CD4-positive, alpha-beta T cell treated with Interleukin-2 at 100 ng/mL for 4 hours (primary cell): Measurements from ENCODE around the gene SNX4.
A peak's percentile ranks its signal among the peaks of the same experiment; 100 is the strongest.
"Not testable (repeated sequence)": the region's sequence is repeated elsewhere in the genome, so short reads cannot be mapped to it uniquely, and the experiment has no call there.

ENCODE experiments used
- DNase-seq: peaks from one replicate; pipeline ENCODE4 v3.0.0-alpha.2; 2020; ENCODE audit warnings: low spot score

Gene SNX4

DNA sequence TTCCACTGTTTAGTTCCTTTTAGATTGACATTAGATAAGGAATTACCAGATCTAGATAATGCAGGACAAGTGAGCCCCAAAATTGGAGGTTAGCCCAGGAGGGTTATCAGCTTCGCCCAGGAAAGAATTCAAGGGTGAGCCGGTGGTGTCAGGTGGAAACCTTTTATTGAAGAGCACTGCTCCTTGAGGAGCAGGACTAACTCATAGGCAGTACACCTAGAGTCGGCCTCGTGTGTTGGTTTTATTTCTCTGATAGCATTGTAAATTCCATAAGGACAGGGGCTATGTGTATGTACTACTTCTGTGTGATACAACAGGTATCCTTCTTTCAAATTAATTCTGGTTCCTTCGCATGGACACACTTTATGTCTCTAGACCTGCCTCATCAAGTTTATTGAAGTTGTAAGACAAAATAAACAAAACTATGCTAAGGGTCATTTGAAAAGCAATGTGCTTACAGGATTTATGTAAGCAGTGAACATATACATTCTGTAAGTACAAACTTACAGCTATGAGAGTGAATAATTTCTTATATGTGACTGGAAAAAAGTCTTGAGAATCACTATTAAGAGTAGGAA is 57.2 kb downstream of the SNX4 start:
- DNase-seq, result no peak

GRCh38 chr3:125461896-125462295 is 58.1 kb downstream of the SNX4 start:
- DNase-seq, result no peak

DNA sequence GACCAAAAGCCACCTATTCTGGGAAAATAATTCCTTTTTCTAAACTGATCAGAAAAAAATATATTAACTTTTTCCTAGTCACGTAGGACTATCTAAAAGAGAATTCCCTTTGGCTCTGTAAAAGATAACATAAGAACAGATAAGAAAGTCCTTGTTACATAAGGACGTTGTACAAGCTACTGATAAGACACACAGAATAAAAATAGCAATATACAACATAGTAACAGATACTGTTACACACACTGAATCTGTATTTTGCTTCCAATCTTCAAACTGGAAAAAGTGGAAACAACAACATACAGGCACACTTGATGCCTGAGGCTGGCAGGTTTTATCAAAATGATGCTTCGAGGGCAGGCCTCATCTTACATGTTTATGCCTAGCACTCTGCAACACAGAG is 59.8 kb downstream of the SNX4 start:
- DNase-seq, result no peak

DNA sequence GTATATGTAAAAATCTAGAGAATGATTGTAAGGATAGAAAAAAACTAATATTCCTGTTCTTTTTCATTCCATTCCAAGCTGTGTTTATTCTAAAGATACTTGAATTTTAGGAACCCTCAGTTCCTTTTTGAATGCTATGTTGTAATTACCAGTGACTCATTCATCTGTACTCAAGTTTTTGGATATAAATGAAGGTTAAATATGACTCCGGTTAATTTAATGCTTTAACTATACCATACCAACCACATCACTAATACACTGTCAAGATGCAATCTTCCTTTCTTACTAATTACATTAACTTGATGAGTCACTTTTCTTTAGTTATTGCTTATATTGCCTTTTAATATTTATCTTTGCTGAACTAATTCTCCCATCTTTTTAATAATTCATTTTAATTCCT is 76.1 kb downstream of the SNX4 start:
- DNase-seq, result no peak

DNA sequence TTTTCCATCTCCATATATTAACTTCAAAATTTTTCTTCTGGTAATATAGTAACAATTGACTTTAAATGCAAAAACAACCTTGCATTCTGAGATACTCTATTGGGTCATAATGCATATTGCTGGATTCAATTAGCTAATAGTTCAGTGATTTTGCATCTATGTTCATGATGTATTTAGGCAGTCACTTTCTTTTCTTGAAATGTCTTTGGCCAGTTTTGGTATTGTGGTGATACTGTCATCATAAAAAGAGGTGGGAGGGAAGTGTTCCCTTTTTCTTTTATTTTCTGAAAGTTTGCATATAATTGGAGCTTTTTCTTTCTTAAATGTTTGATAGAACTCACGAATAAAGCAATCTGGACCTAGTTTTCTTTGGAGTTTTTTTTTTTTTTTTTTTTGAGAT is 77.5 kb downstream of the SNX4 start:
- DNase-seq, result no peak

DNA sequence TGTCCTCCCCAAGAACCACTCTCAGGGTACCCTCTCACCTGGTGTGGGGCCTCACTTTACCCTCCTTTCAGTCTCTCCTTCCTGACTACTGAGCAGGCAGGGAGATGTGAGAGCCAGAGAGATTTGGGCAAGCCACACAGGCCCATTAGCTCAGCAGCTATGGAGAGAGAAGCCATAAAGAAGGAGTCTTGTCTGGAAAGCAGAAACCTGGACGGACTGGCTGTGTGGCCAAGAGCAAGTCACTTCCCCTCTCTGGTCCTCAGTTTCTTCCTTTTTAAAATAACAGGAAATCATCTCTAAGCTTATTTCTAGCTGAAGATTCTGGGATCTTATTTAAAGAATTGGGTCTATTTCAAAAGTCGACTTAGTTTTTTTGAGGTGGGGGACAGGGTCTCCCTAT is 79.0 kb downstream of the SNX4 start:
- DNase-seq, result no peak

- no peak for DNase-seq
Observed at GRCh38 chr3:125440559-125440955, 79.4 kb downstream of the SNX4 start.

DNA sequence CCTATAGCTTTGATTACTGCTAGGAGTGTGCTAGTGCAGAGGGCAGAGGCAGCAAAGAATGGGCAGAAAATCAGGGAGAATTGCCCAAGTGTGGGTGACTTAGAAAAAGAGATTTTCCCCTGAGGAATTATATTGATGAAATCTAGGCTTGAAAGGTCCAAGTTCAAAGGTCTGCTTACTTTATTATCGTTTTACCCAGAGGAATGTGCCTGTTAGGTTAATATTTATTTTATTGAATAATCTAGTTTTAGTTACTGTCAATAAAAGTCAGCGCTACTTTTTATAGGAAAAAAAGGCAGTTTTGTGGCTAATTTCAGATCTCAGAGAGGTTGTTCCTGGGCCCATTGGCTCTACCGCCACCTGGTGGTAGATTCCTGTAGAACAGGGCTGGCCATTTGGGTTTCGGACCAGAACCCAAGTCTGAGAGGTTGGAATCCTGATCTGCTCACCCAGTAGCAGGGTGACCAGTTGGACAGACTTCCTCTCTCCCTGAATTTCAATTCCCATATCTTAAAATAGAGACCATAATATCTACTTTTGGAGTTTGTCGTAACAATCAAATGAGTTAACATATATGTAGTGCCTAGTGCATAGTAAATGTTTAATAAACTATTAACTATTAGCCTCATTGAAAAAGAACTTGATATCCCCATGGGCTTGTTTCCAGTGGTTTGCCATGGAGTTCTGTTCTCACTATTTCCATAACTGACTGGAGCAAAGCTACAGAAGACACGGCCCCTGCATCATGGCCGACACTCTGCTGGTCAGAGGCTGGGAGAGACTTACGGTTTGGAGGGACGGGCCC is 82.2 kb downstream of the SNX4 start:
- peak; percentile 66 for DNase-seq

DNA sequence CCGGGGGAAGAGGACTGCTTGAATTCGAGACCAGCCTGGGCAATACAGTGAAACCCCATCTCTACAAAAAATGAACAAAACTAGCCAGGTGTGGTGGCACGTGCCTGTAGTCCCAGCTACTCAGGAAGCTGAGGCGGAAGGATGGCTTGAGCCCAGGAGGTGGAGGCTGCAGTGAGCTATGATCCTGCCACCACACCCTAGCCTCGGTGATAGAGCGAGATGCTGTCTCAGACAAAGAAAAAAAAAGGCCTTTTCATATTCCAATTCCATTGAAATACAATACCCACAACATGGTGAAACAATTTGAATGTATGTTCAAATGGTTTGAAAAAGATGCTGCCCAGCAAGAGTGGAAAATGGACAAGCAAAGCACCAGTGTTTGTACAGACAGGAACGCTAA is 83.1 kb downstream of the SNX4 start:
- no peak for DNase-seq

DNA sequence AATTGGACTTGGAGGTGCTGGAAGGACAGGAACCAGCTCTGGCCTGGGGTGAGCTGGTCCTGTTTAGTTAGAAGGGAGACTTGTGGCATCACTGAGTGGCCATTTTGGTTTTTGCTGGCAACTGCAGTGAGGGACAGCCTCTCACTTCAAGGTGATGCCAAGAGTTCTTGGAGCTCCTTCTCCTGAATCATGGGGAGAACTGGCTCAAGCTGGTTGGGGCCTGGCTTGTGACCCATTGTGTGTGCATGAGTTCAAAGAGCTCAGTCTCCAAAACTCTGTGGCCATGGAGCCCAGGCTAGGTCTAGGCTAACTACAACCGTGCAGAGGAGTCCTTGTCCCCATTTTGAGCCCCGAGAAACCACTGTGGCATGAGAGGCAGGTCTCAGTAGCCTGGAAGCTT is 84.8 kb downstream of the SNX4 start:
- no peak for DNase-seq

DNA sequence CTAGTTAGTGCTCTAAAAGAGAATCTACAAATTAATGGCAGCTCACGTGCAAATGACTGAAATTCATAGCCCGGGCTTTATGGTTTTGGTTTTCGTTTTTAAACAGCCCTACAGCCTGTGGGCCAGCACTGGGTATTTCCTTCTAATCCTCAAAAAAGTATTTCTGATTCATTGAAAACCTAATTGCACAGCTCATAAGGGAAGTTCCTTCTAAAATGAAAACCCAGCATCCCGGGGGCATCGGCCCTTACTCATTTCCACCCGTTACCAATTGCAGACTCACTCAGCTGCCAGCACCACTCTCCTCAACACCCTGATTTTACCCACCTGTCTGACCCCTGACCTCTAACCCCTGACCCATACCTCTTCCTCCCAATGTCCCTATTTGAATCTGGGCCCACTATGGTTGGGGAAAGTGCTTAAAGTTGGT is 85.4 kb downstream of the SNX4 start:
- DNase-seq, result no peak

DNA sequence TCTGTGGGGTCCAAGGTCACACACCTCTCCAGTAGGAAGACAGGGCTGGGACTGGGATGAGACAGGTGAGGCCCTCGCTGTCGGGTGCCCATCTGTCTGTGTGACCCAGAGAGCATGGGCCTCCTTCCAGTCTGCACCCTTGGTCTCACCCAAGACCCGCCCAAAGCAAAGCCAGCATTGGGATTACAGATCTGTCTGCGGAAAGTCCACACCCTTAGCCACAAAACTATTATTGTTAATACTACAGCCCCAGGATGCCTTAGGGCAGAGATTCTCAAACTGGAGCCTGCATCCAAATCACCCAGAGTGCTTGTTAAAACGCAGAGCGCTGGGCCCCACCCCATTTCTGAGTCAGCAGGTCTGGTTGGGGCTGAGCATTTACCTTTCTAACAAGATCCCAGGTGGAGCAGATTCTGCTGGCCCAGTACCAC is 86.4 kb downstream of the SNX4 start:
- no peak for DNase-seq

DNA sequence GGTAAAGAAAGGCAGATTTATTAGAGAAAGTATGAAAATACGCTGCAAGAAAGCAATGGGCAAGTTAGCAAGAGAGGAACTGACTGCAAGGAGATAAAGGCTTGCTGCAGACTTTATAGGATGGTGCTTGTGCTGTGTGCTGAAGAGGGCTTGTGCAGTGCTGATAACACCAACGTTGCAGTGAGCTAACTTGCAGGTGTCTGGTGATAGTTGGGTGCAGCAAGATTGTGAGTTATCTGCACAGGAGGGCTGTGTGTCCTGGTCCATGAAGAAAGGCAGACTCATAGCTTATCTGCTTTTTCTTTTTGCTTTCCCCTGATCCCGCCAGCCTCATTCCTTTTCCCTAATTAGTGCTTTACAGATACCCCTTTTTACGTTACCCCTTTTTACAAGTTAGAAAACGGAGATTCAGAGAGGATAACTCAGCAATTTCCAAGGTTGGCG is 86.9 kb downstream of the SNX4 start:
- DNase-seq, result no peak

DNA sequence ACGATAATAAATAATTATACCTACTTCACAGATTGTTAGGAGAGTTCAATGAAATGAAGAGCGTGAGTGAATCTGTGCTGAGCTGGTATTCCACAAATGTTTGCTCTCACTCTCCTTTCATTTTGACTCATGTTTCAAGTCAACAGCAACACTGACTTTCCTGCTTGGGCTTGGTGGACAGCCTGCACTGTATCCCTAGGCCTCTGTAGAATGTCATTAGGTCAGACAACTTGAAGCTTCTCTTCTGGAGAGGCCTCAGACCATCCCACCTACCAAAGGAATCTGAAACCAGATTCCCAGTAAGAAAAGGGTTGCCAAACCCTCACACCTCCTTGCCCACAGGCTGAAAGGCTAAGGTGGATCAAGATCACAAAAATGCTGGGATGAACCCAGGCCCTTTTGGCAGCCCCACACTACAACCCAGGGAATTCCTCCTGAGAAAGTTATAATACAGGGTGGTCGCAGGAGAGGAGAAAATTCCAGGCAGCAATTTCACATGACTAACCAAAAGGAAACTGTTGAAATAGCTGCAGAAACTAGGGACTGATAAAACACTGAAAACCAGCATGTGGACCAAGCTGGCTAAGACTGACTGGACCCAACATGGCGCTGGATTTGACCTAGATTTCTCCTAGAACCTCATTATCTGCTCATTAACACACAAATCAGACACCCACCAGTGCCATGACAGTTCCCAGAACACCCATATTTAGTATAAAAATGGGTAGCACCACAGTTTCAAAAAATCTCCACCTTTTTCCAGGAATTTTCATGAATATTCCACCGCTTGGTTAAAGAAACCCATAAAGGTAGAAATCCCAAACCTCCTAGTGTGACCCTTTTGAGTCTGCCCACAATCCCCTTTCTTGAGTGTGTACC is 87.9 kb downstream of the SNX4 start:
- no peak for DNase-seq

- DNase-seq, result no peak
Observed at GRCh38 chr3:125431391-125431790, 88.6 kb downstream of the SNX4 start.

DNA sequence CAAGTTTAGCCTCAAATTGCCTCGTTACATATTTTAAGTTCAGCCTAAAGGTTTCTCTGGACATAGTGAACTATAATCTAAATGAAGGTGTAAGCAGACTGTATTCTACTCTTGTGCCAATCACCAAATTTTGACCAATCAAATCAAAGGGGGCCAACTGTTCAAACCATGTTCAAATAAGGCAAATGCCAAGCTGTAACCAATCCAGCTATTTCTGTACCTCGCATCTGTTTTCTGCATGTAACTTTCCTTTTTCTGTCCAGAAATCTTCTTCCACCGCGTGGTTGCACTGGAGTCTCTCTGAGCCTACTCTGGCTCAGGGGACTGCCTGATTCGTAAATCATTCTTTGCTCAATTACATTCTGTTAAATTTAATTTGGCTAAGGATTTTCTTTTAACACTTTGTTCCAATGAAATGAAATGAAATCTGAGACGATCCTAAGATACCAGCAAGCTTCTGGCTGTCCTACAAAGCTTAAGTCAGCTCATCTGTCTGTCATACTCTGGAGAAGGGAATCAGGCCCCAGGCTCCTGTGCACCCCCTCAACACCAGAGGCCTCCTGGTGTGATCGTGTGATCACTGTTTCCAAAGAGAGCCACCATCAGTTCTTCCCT is 91.7 kb downstream of the SNX4 start:
- DNase-seq, result no peak

- DNase-seq, result no peak
Observed at GRCh38 chr3:125418306-125418705, 101.7 kb downstream of the SNX4 start.

GRCh38 chr3:125416235-125416634 is 103.8 kb downstream of the SNX4 start:
- no peak for DNase-seq

GRCh38 chr3:125414669-125415068 is 105.3 kb downstream of the SNX4 start:
- no peak for DNase-seq

DNA sequence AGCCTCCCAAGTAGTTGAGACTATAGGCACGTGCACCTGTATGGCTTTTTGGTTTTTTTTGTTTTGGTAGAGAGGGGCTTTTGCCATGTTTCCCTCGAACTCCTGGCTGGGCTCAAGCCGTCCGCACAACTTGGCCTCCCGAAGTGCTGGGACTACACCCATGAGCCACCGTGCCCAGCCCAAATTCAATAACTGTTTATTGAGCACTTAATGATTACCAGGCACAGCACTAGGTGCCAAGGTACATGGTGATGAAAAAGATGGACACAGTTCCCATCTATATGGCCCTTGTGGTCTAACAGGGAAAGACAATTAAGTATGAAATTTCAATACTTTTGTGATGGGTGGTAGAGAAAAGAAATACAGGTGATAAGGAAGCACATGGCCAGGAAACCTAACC is 109.1 kb downstream of the SNX4 start:
- DNase-seq, result no peak

DNA sequence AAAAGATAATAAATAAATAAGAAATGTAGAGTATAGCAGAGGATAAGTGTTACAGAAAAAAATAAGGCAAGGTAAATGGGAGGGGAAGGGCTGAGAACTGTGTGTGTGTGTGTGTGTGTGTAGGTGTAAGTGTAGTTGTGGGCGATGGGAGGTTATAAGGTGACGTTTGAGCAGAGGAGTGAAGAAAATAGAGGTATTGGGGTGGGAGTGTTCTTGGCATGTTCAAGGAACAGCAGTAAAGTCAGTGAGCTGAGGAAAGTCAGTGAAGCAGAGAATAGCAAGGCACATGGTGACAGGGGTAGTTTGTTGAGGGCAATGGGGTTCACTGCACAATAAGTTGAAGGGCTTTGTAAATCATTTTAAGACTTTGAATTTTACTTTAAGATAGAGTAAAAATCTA is 113.9 kb downstream of the SNX4 start:
- DNase-seq, result no peak

DNA sequence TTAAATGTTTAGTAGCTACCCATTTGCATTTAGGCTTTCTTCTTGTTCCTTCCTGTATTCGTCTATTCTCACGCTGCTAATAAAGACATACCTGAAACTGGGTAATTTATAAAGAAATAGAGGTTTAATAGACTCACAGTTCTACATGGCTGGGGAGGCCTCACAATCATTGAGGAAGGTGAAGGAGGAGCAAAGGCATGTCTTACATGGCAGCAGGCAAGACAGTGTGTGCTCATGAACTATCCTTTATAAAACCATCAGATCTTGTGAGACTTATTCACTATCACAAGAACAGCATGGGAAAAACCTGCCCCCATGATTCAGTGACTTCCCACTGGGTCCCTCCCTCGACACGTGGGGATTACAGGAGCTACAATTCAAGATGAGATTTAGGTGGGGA is 114.5 kb downstream of the SNX4 start:
- not testable (repeated sequence) for DNase-seq
